ENCODE results near the gene ACADM.

- TF ChIP-seq, protein P1, sequence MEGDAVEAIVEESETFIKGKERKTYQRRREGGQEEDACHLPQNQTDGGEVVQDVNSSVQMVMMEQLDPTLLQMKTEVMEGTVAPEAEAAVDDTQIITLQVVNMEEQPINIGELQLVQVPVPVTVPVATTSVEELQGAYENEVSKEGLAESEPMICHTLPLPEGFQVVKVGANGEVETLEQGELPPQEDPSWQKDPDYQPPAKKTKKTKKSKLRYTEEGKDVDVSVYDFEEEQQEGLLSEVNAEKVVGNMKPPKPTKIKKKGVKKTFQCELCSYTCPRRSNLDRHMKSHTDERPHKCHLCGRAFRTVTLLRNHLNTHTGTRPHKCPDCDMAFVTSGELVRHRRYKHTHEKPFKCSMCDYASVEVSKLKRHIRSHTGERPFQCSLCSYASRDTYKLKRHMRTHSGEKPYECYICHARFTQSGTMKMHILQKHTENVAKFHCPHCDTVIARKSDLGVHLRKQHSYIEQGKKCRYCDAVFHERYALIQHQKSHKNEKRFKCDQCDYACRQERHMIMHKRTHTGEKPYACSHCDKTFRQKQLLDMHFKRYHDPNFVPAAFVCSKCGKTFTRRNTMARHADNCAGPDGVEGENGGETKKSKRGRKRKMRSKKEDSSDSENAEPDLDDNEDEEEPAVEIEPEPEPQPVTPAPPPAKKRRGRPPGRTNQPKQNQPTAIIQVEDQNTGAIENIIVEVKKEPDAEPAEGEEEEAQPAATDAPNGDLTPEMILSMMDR (IDR thresholded peaks at IDR 0.05; ENCODE audit: insufficient read depth, low read depth, low read length), result no peak
- no peak for TF ChIP-seq EZH2 (IDR thresholded peaks at IDR 0.05; ENCODE audit: insufficient read depth, low read length)
Measured at GRCh38 chr1:75733661-75734060, 9.2 kb downstream of the ACADM start.

All from astrocyte (in vitro differentiated cells and primary cell).